HepG2 (cell line): ENCODE data around the gene PNO1.

Experiments used
- EP300 ChIP-seq, 3 experiments: sonication (generic) in 1 of 3; formaldehyde crosslinking in 1 of 3; IDR thresholded peaks; 2 replicates each; pipeline versions ENCODE4 v1.5.1 to v1.6.1; 2011 to 2020; ENCODE audit warnings: low read depth in 2 of 3, low read length in 2 of 3, borderline replicate concordance in 1 of 3, improper control_type of control experiment in 1 of 3, mild to moderate bottlenecking in 1 of 3, missing genetic modification reagents in 1 of 3, moderate library complexity in 1 of 3
- FLYWCH1 ChIP-seq: sonication (generic); formaldehyde crosslinking; IDR thresholded peaks from 2 replicates; pipeline ENCODE4 v1.8.1; 2023; ENCODE audit warnings: mild to moderate bottlenecking, missing genetic modification reagents
- FOXK2 ChIP-seq: fragments of 450-650 bp; IDR thresholded peaks from 2 replicates; pipeline ENCODE4 v1.6.1; 2016
- ISX ChIP-seq: sonication (generic); formaldehyde crosslinking; conservative IDR thresholded peaks from 2 replicates; pipeline ENCODE4 v1.5.0; 2020; ENCODE audit warnings: missing genetic modification reagents
- ZFP36 ChIP-seq: fragments of 150-350 bp; IDR thresholded peaks from 2 replicates; pipeline ENCODE4 v1.6.1; 2018; ENCODE audit warnings: borderline replicate concordance, low read length, low read depth; ENCODE audit not compliant: partially characterized antibody
- ZNF317 ChIP-seq: sonication (generic); formaldehyde crosslinking; IDR thresholded peaks from 2 replicates; pipeline ENCODE4 v1.5.0; 2020; ENCODE audit warnings: mild to moderate bottlenecking, missing genetic modification reagents

- TF ChIP-seq EP300 (IDR thresholded peaks at IDR 0.05; ENCODE audit: low read depth in 2 of 2, low read length in 2 of 2) (no peak), EP300 (CRISPR knock-in tag; IDR thresholded peaks at IDR 0.05; ENCODE audit: borderline replicate concordance) (no peak), FLYWCH1 (CRISPR knock-in tag) (no peak), ZNF317 (CRISPR knock-in tag) (no peak), FOXK2 (no peak), ZFP36 (no peak), ISX (CRISPR knock-in tag) (no peak)
These were observed 35.5 kb downstream of the PNO1 start for GRCh38 chr2:68193144-68193543.
